Fibroblast of skin of left quadriceps (primary cell): Measurements from ENCODE around the gene KCTD1.

Experiments
- DNase-seq, 2 experiments: peaks; one replicate each; pipeline ENCODE4 v3.0.0-alpha.2; 2013; ENCODE audit warnings: low read depth in 2 of 2

The KCTD1 gene

DNA sequence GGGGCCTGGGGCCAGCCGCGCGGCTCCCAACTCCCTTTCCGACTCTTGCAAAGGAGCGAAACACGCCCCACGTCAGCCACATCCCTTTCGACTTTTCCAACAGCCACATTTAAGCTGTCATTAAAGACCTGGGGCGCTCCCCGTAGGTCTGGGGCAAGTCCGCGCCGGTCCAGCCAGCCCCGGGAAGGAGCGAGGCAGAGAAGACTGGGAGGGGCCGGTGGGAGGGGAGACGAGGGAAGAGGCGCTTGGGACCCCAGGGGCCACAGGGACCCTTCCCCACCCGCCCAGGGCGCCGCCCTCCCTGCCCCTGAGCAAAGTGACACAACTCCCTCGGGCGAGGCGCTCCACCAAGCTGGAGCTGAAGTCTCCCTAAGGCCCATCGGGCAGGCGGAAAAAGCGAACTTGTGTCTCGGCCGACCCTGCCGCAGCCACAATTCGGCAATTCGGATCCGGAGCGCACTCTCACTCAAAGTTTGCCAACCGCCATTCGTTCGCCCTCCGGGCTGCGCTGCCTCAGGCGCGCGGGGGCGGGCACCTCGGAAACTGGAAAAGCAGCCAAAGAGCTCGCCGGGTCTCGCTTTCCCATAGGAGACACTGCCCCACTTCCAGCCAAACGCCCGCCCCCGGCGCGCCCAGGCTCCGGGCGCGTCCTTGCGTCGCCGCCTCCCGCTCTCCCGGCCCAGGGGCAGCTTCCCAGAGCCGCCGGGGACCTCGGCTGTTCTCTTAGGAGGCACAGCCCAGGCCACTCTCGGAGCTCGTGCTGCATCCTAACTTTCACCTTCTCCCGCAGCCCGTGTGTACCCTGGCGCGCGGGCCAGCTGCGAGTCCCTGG lies 1.1 kb upstream of the KCTD1 start:
- DNase-seq: no peak

DNA sequence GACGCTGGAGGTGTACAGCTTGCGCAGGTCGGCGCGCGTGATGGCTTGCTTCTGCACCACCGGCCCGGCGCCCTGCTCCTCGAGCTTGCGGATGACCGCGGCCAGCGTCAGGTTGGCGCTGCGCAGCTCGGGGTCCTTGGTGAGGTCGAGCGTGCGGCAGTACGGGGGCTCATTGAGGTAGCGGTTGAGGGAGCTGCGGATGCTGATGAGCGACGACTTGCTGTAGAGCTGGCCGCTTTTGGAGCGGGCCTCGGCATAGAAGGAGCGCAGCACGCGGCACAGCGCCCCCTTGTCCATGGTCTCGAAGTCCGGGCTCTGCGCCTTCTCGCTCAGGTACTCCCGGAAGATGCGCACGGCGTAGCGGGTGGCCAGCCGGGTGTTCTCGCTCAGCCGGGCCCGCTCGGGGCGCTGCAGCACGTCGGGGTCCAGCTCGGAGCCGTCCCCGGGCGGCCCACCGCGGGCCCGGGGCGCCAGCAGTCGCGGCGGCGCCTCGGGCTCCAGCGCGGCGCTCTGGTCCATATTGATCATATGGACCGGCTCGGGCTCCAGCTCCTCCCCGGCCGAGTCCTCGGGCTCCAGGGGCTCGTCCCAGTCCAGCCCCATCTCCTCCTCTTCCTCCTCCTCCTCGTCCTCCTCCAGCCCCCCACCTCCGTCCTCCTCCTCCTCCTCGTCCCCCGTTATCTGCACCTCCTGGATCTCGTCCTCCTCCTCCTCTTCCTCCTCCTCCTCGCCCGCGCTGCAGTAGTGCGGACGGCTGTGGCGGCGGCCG lies 523 bp downstream of the KCTD1 start:
- DNase-seq: peak; percentile 53 to 59

GRCh38 chr18:26546875-26547645 lies 1.3 kb downstream of the KCTD1 start:
- DNase-seq: no peak

GRCh38 chr18:26546170-26546874 lies 2.0 kb downstream of the KCTD1 start:
- no peak for DNase-seq

GRCh38 chr18:26545335-26546123 lies 2.8 kb downstream of the KCTD1 start:
- no peak for DNase-seq

- no peak for DNase-seq
These were observed 3.9 kb downstream of the KCTD1 start for GRCh38 chr18:26544451-26544850.

- DNase-seq: no peak
These were observed 5.0 kb downstream of the KCTD1 start for GRCh38 chr18:26543373-26543772.

GRCh38 chr18:26540043-26540628 lies 8.2 kb downstream of the KCTD1 start:
- no peak for DNase-seq

DNA sequence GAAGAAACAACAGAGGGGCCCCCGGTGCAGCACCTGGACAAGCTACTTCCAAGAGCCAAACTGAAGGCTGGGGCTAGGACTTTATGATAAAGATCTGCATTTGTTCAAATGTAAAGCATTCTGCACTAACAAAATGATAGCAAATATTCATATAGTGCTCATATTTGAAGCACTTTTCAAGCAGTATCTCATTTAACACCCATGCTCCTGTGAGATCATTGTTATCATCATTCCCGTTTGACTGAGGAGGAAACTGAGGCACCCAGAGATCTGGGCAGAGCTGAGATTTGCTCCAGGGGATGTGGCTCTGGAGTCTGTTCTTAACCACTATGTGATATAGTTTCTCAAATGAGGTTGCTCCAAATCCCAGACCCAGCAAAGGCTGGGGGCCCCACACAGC lies 9.8 kb downstream of the KCTD1 start:
- DNase-seq: no peak

- no peak for DNase-seq
These were observed 11.7 kb downstream of the KCTD1 start for GRCh38 chr18:26536664-26537063.

GRCh38 chr18:26536032-26536431 lies 12.3 kb downstream of the KCTD1 start:
- no peak for DNase-seq

- no peak for DNase-seq
These were observed 12.7 kb downstream of the KCTD1 start for GRCh38 chr18:26535630-26536029.

- no peak for DNase-seq
These were observed 15.7 kb downstream of the KCTD1 start for GRCh38 chr18:26532367-26533340.

DNA sequence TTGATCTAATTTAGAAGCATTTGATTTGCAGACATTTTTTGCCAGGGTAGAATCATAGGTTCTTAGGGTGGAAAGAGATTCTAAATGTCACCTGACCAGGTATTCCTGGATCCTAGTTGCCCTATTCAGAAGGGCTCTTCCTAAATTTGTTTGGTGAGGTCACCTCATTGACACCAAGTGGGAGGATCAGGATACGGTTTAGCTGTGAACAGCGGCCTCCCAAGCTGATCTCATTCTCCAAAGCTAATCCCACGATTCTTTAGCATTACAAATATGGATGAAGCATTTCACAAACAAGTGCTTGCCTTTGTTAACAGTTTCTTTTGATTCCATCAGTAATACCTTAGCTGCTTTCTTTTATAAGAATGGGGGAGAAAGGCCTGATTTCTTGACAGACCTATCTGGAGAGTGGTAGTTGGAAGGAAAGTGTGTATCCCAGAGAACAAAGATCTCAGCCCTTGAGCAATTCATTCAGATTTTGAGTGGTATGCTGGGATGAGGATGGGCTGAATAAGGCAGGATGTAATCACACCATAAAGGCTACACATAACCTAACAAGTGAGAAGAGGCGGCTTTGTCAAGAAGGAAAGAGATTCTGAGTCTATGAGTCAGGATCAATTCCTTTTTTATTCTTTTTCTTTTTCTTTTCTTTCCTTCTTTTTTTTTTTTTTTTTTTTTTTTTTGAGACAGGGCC lies 16.6 kb downstream of the KCTD1 start:
- no peak for DNase-seq

DNA sequence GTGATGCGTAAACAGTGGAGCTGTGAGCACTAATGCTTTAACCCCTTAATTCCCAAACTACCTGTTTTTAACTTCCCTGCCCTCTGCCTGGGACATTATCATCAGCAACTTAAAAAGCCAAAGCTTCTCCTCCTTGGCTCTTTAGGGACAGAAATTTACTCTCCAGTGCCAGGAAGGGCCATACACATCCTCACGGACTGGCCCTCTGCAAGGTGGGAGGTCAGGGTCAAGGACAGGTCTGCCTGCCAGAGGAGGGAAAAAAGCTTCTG lies 21.5 kb downstream of the KCTD1 start:
- DNase-seq: no peak

GRCh38 chr18:26526128-26526965 lies 22.0 kb downstream of the KCTD1 start:
- no peak for DNase-seq

- no peak for DNase-seq
These were observed 23.6 kb downstream of the KCTD1 start for GRCh38 chr18:26524504-26525351.
